GM12872 (cell line): ENCODE data around the gene POLR1F.

Experiments
- CTCF ChIP-seq: IDR thresholded peaks from 3 replicates; pipeline ENCODE4 v1.5.1; 2011; ENCODE audit warnings: low read depth, mild to moderate bottlenecking, low read length, moderate library complexity; ENCODE audit not compliant: insufficient read depth

POLR1F gene

DNA sequence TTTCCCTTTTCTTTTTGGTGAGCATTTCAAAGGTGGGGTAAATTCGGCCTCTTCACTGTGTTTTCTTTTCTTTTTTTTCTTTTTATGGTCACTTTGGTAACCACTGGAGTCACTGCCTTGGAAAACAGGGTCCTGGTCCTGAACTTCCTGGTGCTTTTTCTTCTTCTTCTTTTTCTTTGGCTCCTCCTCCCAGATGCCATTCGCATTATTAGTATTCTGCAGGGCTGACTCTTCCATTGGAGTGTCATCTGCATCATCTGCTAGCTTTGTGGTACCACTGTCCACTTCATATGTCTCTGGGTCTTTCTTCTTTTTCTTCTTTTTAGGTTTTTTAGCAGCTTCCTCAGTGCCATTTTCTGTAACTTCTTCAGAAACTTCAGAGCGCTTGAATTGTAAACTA, 10.5 kb downstream of the POLR1F start:
- no peak for TF ChIP-seq CTCF

GRCh38 chr7:19696926-19697325, 11.9 kb downstream of the POLR1F start:
- TF ChIP-seq CTCF = no peak

- no peak for TF ChIP-seq CTCF
Observed at GRCh38 chr7:19692111-19692828, 16.6 kb downstream of the POLR1F start.

DNA sequence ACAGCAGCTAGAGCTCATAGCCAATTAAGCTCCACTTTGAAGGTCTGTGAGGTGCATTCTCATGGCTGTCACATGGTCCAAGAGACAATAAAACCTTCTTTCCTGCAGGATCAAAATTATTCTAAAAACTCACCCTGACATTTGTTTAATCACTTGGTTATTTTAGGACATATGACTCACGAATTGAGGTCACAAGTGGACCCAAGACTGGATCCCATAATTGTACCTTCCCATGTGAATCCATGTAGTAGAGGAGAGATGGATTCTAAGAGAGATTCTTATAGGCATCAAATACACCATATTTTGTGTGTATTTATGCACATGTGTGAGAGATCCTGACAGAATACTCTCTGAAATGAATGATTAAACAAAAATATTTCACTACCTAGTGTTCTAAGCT, 18.1 kb downstream of the POLR1F start:
- no peak for TF ChIP-seq CTCF

- TF ChIP-seq CTCF = no peak
Observed at GRCh38 chr7:19681596-19681995, 27.2 kb downstream of the POLR1F start.

GRCh38 chr7:19677180-19677579, 31.7 kb downstream of the POLR1F start:
- TF ChIP-seq CTCF = no peak

- TF ChIP-seq CTCF = no peak
Observed at GRCh38 chr7:19675816-19676215, 33.0 kb downstream of the POLR1F start.
